Stimulated activated effector memory CD8-positive, alpha-beta T cell treated with anti-CD3 and anti-CD28 coated beads, Interleukin-12 subunit alpha, Interleukin-12 subunit beta, amount 100 ng/mL, for 72 hours (primary cell): ENCODE results near the gene ALOX5.
"Not testable (repeated sequence)": the region's sequence is repeated elsewhere in the genome, so short reads cannot be mapped to it uniquely, and the experiment has no call there.

Experiments
- ATAC-seq: fragments of 150-1000 bp; cut with Tn5 transposase; 2 replicates; pipeline ENCODE4 v1.10.0; 2021
- DNase-seq, 2 donors: peaks; one replicate each; pipeline ENCODE4 v3.0.0; 2021 to 2022; ENCODE audit warnings: low spot score in 2 of 2
- H3K27ac Mint-ChIP-seq: one replicate; pipeline ENCODE4 v1.8.0; 2022; ENCODE audit warnings: mild to moderate bottlenecking, mixed read lengths
- H3K36me3 Mint-ChIP-seq: one replicate; pipeline ENCODE4 v1.8.0; 2022; ENCODE audit warnings: mild to moderate bottlenecking, mixed read lengths
- H3K4me1 Mint-ChIP-seq: one replicate; pipeline ENCODE4 v1.8.0; 2022; ENCODE audit warnings: mixed read lengths
- H3K4me3 Mint-ChIP-seq: one replicate; pipeline ENCODE4 v1.8.0; 2022; ENCODE audit warnings: mild to moderate bottlenecking, mixed read lengths
- H3K9me3 Mint-ChIP-seq: one replicate; pipeline ENCODE4 v1.8.0; 2022; ENCODE audit warnings: mixed read lengths

The ALOX5 gene

DNA sequence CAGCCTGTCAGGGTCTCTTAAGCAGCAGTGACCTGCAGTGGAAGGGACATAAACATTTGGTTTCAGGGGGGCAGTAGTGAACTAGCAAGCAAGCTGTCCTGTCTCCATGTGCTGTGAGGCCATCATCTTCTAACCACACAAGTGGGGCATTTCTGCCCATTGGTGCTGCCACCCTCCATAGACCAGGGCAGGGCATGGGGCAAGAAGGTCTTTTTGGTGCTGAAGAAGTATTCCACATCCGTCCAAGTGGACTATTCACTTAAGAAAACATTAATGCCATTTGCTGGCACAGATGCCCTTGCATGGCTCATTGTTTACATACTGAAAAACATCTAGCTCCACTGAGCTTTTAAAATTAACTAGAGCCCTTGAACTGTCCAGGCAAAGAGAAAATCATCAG lies 35.8 kb downstream of the ALOX5 start:
- no peaks in the 10 kb centered on the region for H3K36me3 Mint-ChIP-seq
- H3K9me3 Mint-ChIP-seq, result no peaks in the 10 kb centered on the region
- no peaks in the 10 kb centered on the region for H3K4me1 Mint-ChIP-seq
- ATAC-seq (no peak), DNase-seq (no peak)
- no peak overlapping the region for H3K27ac Mint-ChIP-seq
- H3K4me3 Mint-ChIP-seq, result no peak overlapping the region

DNA sequence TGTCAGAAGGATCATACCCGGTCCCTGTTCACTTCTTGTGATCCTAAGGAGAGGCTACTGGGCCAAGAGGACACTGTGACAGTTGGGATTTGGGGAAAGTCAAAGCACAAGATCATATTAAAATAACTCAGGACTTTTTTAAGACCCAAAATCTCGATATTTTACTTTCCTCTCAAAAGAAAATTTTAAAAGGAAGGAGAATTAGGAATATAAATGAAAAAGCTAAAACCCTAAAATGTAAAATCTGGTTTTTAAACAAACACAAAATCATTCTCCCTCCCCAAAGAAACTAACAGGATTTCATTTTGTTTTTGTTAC lies 36.4 kb downstream of the ALOX5 start:
- ATAC-seq, result no peak
- H3K36me3 Mint-ChIP-seq, result no peaks in the 10 kb centered on the region
- H3K4me3 Mint-ChIP-seq, result no peak overlapping the region
- no peak for DNase-seq
- no peaks in the 10 kb centered on the region for H3K4me1 Mint-ChIP-seq
- H3K9me3 Mint-ChIP-seq, result no peaks in the 10 kb centered on the region
- no peak overlapping the region for H3K27ac Mint-ChIP-seq

DNA sequence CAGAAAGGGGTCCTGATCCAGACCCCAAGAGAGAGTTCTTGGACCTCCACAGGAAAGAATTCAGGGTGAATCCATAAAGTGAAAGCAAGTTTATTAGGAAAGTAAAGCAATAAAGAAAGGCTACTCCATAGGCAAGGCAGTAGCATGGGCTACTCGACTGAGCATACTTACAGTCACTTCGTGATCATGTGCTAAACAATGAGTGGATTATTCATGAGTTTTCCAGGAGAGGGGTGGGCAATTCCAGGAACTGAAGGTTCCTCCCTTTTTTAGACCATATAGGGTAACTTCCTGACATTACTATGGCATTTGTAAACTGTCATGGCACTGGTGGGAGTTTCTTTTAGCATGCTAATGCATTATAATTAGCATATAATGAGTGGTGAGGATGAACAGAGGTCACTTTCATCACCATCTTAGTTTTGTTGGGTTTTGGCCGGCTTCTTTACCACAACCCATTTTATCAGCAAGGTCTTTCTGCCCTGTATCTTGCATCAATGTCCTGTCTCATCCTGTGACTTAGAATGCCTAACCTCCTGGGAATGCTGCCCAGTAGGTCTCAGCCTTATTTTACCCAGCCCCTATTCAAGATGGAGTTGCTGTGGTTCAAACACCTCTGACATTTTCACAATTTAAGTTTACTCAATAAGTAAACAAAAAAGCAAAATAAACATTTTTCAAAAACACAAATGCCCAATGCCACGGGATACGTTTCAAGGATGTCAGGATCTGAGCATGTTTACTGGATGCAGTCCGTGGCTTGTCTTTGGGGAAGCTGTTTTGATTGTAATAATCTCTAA lies 37.0 kb downstream of the ALOX5 start:
- no peak overlapping the region for H3K4me3 Mint-ChIP-seq
- ATAC-seq (peak; percentile 71), DNase-seq (no peak)
- no peaks in the 10 kb centered on the region for H3K36me3 Mint-ChIP-seq
- no peaks in the 10 kb centered on the region for H3K4me1 Mint-ChIP-seq
- no peaks in the 10 kb centered on the region for H3K9me3 Mint-ChIP-seq
- H3K27ac Mint-ChIP-seq, result no peak overlapping the region

DNA sequence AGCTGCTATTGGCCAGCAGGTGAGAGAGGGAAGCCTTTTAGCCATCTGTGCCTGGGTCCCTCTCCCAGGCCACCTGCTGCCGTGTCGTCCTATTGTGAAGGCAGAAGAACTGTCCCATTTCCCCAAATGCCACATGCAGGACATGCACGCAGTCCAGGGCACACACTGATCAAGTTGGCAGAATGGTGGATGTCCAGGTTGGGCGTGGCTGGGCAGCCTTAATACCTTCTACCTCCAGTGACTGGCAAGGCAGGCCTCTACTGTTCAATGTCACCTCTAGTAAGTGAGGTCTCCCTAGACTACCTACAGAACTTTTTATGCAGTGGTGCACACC lies 37.6 kb downstream of the ALOX5 start:
- H3K4me3 Mint-ChIP-seq, result no peak overlapping the region
- DNase-seq (no peak), ATAC-seq (no peak)
- H3K27ac Mint-ChIP-seq, result no peak overlapping the region
- H3K4me1 Mint-ChIP-seq, result no peaks in the 10 kb centered on the region
- no peaks in the 10 kb centered on the region for H3K9me3 Mint-ChIP-seq
- no peaks in the 10 kb centered on the region for H3K36me3 Mint-ChIP-seq

DNA sequence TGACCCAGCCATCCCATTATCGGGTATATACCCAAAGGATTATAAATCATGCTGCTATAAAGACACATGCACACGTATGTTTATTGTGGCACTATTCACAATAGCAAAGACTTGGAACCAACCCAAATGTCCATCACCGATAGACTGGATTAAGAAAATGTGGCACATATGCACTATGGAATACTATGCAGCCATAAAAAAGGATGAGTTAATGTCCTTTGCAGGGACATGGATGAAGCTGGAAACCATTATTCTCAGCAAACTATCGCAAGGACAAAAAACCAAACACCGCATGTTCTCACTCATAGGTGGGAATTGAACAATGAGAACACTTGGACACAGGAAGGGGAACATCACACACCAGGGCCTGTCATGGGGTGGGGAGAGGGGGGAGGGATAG lies 41.0 kb downstream of the ALOX5 start:
- not testable (repeated sequence) for H3K27ac Mint-ChIP-seq, H3K36me3 Mint-ChIP-seq, ATAC-seq, DNase-seq, H3K4me3 Mint-ChIP-seq, H3K9me3 Mint-ChIP-seq
- peaks cover 24% of the 10 kb centered on the region for H3K4me1 Mint-ChIP-seq

DNA sequence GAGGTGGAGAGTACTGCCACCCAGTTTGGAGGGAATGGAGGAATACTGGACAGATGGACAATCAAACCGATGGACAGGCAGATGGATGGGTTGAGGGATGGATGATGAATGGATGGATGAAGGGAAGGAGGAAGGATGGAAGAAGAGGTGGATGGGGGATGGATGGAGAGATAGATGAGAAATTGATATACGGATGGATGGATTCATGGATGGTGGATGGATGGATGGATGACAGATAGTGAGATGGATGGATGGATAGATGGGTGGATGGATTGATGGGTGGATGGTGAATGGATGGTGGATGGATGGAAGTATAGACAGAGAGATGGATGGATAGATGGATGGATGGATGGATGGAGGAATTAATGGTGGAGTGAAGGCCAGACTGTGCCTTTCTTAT lies 42.6 kb downstream of the ALOX5 start:
- Mint-ChIP-seq H3K9me3 (no peaks in the 10 kb centered on the region), H3K27ac (no peak overlapping the region), H3K4me1 (peaks cover 40% of the 10 kb centered on the region), H3K4me3 (no peak overlapping the region), H3K36me3 (peaks cover 8% of the 10 kb centered on the region)
- DNase-seq (no peak), ATAC-seq (no peak)

DNA sequence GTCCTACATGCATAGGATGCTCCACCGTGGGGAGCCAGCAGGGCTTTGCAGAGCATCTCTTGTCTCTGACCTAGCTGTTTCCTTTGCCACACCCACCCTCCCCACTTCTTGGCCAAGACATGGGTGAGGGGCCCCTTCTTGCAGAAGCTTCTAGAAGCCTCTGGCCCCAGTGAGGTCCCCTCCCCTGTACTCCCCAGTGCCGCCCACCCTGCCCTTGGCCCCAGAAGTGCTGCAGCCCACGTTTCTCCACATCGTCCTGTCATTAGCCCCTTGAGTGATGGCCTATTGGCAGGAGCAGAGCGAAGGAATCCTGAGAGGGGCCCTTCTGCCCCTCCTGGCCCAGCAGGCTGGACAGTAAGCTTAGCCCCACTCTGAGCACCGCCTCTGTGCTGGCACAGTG lies 43.7 kb downstream of the ALOX5 start:
- Mint-ChIP-seq H3K4me3 (peak overlapping the region; percentile 96), H3K27ac (no peak overlapping the region)

DNA sequence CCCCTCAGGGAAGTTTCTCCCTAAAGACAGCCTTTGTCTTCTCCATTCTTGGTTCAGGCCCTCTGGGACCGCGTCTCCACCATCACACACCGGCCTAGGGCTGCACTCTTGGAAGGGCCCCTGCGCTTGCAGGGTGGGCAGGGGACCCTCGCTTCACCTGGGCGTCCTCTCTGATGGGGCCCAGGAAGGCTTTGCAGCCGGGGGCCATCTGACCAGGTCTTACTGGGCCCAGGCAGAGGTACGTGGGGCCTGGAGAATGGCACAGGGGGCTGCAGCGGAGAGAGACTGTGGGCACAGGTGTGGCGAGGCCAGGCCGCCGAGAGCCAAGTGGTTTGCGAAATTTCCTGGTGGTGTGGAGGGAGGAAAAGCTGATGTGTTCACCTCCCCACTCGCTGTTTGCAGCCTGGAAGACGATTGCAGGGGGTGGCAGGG lies 44.4 kb downstream of the ALOX5 start:
- Mint-ChIP-seq H3K4me3 (peak overlapping the region; percentile 96), H3K9me3 (no peaks in the 10 kb centered on the region), H3K27ac (peak overlapping the region; percentile 98), H3K4me1 (peaks cover 56% of the 10 kb centered on the region), H3K36me3 (peaks cover 8% of the 10 kb centered on the region)
- DNase-seq (no peak), ATAC-seq (no peak)

More for the DNA sequence above, 43.7 kb downstream of the ALOX5 start:
- H3K4me1 Mint-ChIP-seq, result peaks cover 51% of the 10 kb centered on the region
- DNase-seq (no peak), ATAC-seq (no peak)
- peaks cover 8% of the 10 kb centered on the region for H3K36me3 Mint-ChIP-seq
- H3K9me3 Mint-ChIP-seq, result no peaks in the 10 kb centered on the region

DNA sequence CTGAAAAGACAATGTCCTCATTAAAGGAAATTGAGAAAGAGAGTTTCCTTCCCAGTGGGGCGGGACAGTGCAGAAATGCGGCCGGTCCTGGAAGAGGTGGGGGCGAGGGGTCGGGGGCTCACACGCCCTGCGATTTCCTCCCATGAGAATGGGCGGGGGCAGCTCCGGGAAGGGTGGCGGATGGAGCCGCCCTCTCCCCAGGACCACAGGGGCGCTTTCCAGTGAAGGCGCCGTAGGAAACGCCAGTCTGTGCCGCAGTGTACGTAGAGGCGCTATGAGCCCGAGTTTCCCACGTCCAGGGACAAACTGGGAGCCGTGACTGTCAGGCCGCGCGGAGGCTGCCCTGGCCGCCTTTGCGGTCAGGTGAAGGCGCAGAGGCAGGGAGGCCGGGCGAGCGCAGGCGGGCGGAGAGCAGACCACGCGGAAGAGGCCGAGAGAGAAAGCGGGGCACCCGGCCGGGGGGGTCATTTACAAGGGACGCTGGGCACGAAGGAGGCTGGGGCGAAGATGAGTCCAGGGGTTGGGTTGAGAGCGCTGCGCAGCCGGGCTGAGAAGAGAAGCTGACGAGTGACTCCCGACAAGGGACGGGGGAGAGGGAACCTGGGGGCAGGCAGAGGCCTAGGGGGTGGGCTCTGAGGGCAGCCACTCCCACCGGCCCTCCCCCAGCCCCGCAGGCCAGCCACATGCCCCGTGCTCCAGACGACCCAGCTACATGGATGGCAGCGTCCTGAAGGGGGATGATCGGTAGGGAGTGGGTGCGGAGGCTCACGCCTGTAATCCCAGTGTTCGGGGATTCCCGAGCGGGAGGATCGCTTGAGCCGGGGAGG lies 45.0 kb downstream of the ALOX5 start:
- Mint-ChIP-seq H3K4me1 (peaks cover 59% of the 10 kb centered on the region), H3K9me3 (no peaks in the 10 kb centered on the region), H3K36me3 (peaks cover 8% of the 10 kb centered on the region), H3K4me3 (peak overlapping the region; percentile 96), H3K27ac (peak overlapping the region; percentile 98)
- DNase-seq (peak; percentile 28 to 76), ATAC-seq (peak; percentile 73)

DNA sequence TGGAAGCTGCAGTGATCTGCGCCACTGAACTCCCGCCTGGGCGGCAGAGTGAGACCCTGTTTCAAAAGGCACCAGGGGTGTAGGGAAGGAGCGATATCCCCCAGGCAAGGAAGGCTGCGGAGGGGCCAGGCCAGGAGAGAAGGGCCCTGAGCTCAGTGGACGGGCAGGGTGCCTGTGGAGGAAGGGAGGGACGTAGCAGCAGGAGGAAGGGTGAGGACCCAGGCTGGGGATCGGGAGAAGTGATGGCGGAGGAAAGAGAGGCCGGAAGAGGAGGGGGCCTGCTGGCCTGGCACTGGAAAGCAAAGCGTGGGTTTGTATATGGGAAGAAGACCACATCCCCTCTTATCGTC lies 45.6 kb downstream of the ALOX5 start:
- peaks cover 65% of the 10 kb centered on the region for H3K4me1 Mint-ChIP-seq
- H3K36me3 Mint-ChIP-seq, result peaks cover 8% of the 10 kb centered on the region
- H3K4me3 Mint-ChIP-seq, result peak overlapping the region; percentile 96
- H3K9me3 Mint-ChIP-seq, result no peaks in the 10 kb centered on the region
- no peak for ATAC-seq
- DNase-seq, result peak in 1 of 2 donors; percentile 20
- peak overlapping the region; percentile 98 for H3K27ac Mint-ChIP-seq

DNA sequence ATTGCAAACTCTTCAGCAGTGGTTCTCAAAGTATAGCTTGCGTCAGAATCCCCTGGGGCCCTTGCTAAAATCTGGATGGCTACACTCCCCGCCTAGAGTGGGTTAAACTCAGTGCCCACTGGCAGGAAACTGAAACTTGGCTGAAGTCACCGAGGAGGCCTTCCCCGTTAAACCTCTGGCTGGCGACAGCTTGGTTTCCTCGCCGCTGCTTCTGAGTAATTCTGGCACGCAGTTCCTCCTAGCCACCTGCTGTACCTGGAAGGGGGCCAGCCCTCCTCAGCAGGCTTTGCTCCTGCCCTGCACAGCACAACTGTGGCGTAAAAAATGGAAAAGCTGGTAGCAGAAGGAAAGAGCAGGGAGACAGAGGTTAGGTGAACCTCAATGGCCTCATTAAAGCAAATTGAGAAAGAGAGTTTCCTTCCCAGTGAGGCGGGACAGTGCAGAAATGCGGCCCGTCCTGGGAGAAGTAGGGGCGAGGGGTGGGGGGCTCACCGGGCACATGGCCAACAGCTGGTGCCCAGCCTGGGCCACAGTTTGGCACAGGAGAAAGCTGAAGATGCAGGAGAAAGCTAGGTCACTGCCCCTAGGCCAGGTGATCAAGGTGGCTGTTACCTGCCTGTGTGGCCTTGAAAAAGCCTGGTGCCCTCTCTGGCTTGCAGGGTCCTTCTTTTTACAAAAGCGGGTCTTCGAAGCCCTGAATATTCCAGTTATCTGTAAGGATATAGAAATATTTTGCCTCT lies 46.6 kb downstream of the ALOX5 start:
- Mint-ChIP-seq H3K4me1 (peaks cover 72% of the 10 kb centered on the region), H3K36me3 (peaks cover 8% of the 10 kb centered on the region), H3K9me3 (no peaks in the 10 kb centered on the region), H3K4me3 (peak overlapping the region; percentile 96), H3K27ac (peak overlapping the region; percentile 98)
- ATAC-seq, result peak; percentile 70
- peak; percentile 28 to 74 for DNase-seq

DNA sequence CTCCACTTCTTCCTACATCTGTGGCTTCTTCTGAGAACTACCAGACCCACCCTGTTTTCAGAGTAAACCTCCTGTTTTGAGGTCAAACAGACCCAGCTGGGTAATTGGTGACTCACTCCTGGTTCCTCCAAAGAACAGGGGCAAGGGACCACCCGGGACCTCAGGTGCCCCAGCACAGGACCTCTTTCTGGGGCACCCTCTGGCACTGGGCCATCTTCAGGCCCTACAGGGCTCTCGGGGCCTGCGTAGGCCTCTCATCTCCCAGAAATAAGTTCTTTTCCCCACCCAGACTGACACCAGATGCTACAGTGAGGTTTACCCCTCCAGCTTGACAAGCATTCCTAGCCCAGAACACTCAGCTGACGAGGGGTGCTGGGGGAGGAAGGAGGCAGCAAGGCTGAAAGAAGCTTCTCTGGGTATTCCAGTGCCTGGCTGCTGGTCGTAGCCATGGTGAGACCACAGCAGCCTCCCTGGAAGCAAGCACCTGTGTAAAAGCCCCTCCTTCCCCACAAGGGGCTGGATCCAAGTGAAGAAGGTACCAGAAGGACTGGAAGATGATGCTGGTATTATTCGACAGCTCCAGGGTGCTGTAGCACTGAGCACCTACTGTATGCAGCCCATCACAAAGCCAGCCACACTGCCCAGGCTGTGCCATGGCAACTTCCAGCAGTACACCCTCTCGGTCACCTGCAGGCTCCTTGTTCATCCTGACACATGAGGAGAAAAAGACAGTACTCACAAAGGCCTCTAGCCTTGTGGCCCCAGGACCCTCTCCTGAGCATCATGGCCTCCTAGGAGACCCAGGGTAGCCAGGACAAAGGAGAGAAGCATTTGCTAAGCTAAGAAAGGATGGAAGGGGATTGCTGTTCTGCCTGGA lies 47.4 kb downstream of the ALOX5 start:
- H3K36me3 Mint-ChIP-seq, result peaks cover 8% of the 10 kb centered on the region
- peak; percentile 13 to 68 for DNase-seq
- H3K4me1 Mint-ChIP-seq, result peaks cover 80% of the 10 kb centered on the region
- H3K27ac Mint-ChIP-seq, result peak overlapping the region; percentile 98
- peak overlapping the region; percentile 96 for H3K4me3 Mint-ChIP-seq
- ATAC-seq, result peak; percentile 53
- no peaks in the 10 kb centered on the region for H3K9me3 Mint-ChIP-seq

DNA sequence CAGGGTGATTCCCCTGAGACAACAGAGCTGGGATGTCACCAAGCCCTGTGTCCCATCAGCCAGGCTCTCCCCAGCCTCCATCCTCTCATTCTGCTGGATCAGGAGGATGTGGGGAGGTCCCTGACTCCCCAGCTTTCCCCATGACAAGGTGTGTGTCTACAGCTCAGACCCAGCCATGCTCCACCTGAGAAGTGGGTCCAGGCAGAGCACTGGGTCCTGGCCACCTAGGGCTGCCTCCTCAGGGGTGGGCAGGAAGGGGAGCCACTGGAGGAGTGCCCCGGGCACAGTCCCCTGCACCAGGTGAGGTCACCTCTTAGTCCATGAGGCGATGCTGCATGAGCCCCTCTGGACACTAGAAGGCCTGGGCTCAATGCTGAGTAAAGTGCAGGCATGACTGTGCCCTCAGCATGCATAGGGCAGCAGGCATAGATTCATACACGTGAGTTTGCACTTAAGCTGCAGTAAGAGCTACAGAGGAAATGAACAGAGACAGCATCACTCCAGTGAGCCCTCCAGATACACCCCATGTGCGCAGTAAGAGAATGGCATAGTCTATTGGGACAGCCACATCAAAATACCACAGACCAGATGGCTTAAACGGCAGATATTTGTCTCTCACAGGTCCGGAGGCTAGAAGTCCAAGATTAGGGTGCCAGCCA lies 48.3 kb downstream of the ALOX5 start:
- Mint-ChIP-seq H3K4me1 (peaks cover 83% of the 10 kb centered on the region), H3K9me3 (no peaks in the 10 kb centered on the region), H3K36me3 (peaks cover 8% of the 10 kb centered on the region)

DNA sequence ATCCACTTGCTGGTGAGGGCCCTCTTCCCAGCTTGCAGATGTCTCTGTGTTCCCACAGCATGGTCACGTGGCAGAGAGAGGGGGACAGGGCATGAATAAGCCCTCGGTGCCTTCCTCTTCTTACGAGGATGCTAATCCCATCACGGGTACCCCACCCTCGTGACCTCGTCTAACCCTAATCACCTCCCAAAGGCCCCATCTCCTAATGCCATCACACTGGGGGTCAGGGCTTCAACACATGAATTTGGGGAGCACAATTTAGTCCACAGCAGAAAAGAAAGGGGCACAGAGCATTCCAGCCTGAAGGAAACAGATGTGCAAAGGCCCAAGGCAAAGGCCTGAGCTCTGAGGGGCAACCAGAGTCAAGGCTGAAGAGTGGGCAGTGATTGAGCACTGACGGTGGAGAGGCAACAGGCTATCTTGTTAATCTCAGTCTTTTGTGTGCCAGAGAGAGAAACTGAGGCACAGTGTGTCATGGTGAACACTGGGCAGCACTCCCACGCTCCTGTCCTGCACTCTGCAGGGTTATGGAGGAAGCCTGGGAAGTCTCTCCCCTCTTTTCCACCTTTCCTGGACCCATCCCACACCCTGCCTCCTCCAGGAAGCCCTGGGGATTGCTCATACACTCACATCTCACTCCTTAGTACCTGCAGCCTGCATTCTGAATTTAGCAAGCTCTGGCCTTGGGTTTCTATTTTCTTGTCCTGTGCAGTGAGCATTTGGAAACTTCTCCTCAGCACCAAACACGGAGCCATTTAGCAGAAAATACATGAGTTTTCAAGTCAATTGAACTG lies 49.0 kb downstream of the ALOX5 start:
- DNase-seq (no peak), ATAC-seq (no peak)
- H3K9me3 Mint-ChIP-seq, result no peaks in the 10 kb centered on the region
- peaks cover 80% of the 10 kb centered on the region for H3K4me1 Mint-ChIP-seq
- H3K4me3 Mint-ChIP-seq, result no peak overlapping the region
- peak overlapping the region; percentile 98 for H3K27ac Mint-ChIP-seq
- H3K36me3 Mint-ChIP-seq, result peaks cover 8% of the 10 kb centered on the region

More for the DNA sequence above, 48.3 kb downstream of the ALOX5 start:
- no peak for DNase-seq
- Mint-ChIP-seq H3K4me3 (peak overlapping the region; percentile 96), H3K27ac (peak overlapping the region; percentile 98)
- peak; percentile 1 for ATAC-seq
